Fibroblast of upper back skin (primary cell): ENCODE results near the gene RAET1G.
"Not testable (repeated sequence)": the region's sequence is repeated elsewhere in the genome, so short reads cannot be mapped to it uniquely, and the experiment has no call there.

ENCODE experiments used
- DNase-seq: peaks from one replicate; pipeline ENCODE4 v3.0.0-alpha.2; 2013

Gene RAET1G

DNA sequence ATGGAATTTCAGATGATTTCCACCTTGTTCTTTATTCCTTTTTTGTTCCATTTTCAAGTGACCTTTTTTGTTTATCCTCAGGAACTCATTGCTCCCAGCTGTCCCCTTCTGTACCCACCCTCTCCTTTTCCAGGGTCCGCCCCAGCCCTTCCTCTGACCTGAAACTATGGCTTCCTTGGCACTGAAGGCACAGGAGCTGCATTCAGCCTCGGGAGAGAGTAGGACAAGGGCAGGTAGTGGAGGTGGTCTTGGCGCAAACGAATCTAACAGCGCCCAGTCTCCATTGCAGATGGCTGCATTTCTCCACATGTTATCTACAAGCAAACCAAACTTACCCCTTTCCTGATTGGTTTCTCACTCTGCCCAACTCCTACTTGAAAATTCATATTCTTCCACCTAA, 10.1 kb upstream of the RAET1G start:
- DNase-seq: no peak

GRCh38 chr6:149931501-149931900, 8.6 kb upstream of the RAET1G start:
- no peak for DNase-seq

GRCh38 chr6:149929422-149929821, 6.5 kb upstream of the RAET1G start:
- DNase-seq: no peak

DNA sequence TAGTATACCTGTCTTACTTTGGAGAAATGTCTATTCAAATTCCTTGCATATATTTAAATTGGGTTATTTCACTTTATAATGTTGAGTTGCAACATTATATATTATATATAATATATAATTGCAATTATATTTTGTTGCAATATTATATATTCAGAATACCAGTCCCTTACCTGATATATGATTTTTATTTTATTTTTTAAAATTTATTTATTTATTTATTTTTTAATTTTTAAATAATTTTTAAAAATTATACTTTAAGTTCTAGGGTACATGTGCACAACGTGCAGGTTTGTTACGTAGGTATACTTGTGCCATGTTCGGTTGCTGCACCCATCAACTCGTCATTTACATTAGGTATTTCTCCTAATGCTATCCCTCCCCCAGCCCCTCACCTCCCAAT, 4.1 kb upstream of the RAET1G start:
- not testable (repeated sequence) for DNase-seq

GRCh38 chr6:149925974-149926777, 3.3 kb upstream of the RAET1G start:
- peak; percentile 81 for DNase-seq

GRCh38 chr6:149925253-149925973, 2.5 kb upstream of the RAET1G start:
- DNase-seq: no peak

DNA sequence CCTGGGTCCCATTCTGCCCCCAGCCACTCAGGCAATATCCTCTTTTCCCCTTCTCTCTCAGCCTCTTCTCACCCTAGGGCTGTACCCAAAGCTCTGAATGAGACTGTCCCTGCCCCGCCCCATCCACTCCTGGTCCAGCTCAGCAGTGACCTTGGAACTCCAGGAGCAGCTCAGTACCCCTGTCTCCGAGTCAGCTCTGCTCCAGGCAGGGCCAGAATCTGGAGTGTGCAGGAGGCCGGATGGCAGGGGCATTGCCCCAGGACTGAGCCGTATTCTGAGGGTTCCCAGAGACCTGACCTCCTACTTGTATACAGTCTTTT, 2.0 kb upstream of the RAET1G start:
- DNase-seq: no peak

GRCh38 chr6:149924206-149924932, 1.4 kb upstream of the RAET1G start:
- no peak for DNase-seq

DNA sequence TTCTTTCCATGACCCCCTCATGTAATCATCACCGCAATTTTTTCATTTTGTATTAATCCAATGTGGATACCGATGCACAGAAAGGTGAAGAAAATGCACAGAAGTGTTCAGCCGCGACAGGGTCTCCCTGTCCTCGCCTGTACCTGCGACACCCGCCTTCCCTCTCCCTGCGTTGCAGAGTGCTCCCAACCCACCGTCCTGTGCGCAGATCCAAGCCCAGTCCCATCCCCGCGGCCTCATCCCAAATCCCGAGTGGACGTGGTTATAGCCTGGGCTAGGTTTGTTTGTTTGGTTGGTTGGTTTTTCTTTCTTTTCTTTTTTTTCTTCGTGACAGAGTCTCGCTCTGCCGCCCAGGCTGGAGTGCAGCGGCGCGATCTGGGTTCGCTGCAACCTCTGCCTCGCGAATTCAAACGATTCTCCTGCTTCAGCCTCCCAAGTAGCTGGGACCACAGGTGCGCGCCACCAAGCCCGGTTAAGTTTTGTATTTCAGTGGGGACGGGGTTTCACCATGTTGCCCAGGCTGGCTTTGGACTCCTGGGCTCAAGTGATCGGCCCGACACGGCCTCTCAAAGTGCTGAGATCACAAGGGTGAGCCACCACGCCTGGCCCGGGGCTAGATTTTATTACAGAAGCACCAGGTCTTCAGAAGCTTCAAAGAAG, 536 bp upstream of the RAET1G start:
- DNase-seq: no peak

- DNase-seq: not testable (repeated sequence)
Observed at GRCh38 chr6:149922091-149922490, 830 bp downstream of the RAET1G start.

DNA sequence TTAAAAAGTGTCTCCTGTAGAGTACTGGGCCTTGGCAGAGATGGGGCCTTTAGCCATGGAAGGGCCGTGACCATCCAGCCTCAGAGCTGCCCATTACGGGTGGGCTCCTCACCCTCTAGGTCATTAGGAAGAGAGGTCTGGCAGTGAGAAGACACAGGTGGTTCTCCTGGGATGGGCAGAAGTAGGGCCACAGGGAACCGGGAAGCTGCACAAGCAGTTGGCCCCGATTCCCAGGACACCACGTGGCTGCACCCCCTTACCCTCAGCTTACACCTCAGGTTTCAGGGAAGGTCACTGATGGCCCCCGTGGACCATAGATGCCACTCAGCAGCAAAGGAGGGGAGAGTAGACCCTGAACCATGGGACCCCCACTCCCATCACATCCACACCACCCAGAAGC, 1.6 kb downstream of the RAET1G start:
- no peak for DNase-seq

- no peak for DNase-seq
Observed at GRCh38 chr6:149919834-149920225, 3.1 kb downstream of the RAET1G start.

DNA sequence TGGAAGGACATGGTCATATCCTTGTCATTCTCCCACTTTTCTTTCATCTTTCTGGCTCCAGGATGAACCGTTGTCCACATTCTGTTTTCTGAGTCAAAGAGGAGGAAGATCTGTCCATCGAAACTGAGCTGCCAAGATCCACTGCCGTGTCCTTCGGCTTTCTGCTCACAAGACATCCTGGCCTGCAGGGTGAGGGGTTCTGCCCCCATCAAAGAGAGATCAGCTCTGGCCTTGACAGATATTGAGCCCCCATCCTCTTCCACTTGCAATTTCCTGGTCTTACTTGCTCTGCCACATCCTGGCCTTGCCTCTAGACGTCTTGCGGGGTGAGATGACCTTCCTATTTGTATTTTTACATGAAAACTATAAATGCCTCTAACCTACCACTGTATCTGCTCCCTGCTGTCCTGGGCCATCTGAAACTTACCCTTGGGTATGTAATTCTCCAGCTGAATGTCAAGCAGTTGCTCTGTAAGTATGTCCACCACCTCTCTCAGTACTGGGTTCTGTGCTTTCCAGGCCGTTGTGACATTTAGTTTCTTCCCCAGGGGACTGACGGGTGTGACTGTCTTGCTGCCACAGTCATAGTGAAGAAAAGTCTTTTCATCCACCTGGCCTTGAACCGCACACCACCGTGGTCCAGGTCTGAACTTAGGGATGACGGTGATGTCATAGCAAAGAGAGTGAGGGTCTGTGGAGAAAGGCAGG, 3.6 kb downstream of the RAET1G start:
- not testable (repeated sequence) for DNase-seq

- no peak for DNase-seq
Observed at GRCh38 chr6:149918151-149918905, 4.6 kb downstream of the RAET1G start.

GRCh38 chr6:149917679-149918078, 5.2 kb downstream of the RAET1G start:
- no peak for DNase-seq

DNA sequence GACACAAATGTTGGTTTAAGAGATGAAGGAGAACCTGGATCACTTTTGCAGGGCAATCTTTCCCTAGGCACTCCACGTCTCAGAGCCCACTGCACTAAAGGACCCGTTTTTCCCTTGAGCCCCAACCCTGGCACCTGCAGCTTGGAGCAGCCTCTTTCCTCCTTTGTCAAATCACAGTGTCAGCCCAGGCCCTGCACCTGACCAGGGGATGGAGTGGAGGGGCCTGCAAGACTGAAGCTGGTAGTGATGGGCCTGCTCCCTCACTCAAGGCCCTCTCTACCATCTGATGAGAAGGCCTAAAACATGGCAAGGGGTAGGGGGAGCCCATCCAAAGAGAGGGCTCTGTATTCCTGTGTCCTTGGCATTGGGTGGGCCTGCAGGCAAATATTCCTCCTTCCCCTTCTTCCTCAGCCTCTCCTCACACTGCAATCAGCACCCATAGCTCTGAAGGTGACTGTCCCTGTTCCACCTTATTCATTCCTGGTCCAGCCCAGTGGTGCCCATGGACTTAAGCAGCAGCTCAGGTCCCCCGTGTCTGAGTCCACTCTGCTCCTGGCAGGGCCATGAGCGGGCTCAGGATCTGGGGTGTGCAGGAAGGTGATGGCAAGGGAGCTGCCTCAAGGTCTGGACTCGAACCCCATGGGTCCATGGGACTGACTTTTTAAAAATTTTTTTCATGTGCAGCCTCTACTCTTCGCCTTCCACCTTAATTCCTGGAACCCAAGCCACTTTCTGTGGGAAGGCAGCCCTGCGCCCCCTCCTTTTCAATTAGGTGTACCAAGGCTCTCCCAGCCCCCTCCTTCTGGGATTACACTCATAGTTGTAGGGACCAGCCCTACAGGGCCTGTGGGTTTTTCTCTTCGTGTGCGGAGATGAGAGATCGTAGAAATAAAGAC, 6.7 kb downstream of the RAET1G start:
- DNase-seq: no peak

- no peak for DNase-seq
Observed at GRCh38 chr6:149913540-149914240, 9.2 kb downstream of the RAET1G start.

GRCh38 chr6:149913085-149913484, 9.8 kb downstream of the RAET1G start:
- DNase-seq: no peak

- not testable (repeated sequence) for DNase-seq
Observed at GRCh38 chr6:149912680-149913079, 10.2 kb downstream of the RAET1G start.

DNA sequence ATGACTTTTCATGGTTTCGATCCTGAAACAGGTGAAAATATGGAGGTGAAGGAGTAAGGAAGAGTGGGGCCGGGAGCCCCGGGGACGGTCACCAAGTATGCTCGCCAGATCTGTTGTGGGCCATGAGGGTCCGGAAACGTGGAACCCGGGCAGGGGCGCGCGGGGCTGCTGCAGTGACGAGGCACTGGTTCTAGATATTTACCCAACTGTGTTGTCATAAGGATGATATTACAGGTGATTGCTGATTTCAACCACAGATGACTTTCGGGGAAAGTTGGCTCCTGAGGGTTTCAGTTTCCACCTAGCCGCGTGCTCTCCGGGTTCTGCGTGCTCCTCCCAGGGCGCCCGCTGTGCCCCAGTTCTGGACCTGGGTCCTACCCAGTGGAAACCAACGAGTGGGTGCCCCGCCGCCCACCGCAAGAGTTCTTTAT, 12.2 kb downstream of the RAET1G start:
- no peak for DNase-seq
